ENCODE data around the gene PTAFR. TPM values are rescaled to one million over a fixed set of nuclear protein-coding genes. Genes with fewer than 3 reads are reported as not detected.

The PTAFR gene
- total RNA-seq, 1 donor from 2014 or later: 13.1 TPM

GRCh38 chr1:28099050-28099769 lies 77.3 kb downstream of the PTAFR start:
- Histone ChIP-seq H3K4me3 (no peak overlapping the region), H3K27me3 (no peaks in the 10 kb centered on the region), H3K27ac (no peak overlapping the region), H3K9me3 (no peaks in the 10 kb centered on the region), H3K36me3 (no peaks in the 10 kb centered on the region), H3K4me1 (no peaks in the 10 kb centered on the region)
- peak in 1 of 2 donors; percentile 34 for DNase-seq (ENCODE audit: low spot score in 2 of 2)
- TF ChIP-seq, protein P1, sequence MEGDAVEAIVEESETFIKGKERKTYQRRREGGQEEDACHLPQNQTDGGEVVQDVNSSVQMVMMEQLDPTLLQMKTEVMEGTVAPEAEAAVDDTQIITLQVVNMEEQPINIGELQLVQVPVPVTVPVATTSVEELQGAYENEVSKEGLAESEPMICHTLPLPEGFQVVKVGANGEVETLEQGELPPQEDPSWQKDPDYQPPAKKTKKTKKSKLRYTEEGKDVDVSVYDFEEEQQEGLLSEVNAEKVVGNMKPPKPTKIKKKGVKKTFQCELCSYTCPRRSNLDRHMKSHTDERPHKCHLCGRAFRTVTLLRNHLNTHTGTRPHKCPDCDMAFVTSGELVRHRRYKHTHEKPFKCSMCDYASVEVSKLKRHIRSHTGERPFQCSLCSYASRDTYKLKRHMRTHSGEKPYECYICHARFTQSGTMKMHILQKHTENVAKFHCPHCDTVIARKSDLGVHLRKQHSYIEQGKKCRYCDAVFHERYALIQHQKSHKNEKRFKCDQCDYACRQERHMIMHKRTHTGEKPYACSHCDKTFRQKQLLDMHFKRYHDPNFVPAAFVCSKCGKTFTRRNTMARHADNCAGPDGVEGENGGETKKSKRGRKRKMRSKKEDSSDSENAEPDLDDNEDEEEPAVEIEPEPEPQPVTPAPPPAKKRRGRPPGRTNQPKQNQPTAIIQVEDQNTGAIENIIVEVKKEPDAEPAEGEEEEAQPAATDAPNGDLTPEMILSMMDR (IDR thresholded peaks at IDR 0.05): no peak
- intact Hi-C loops (cut with DNase I): loop anchor here (10.0 kb wide), 1 partner anchor 106 kb away; no protein-coding TSS in a partner anchor

Other genes starting within 250 kb of the PTAFR start
- not detected for gene SMPDL3B, start 241.7 kb downstream of the PTAFR start, total RNA-seq
- 15.6 TPM for gene XKR8, start 216.7 kb downstream of the PTAFR start, total RNA-seq
- gene EYA3, start 88.1 kb downstream of the PTAFR start, total RNA-seq: 52.6 TPM
- 65.2 TPM for gene DNAJC8, start 56.3 kb upstream of the PTAFR start, total RNA-seq
- gene ATP5IF1, start 59.4 kb upstream of the PTAFR start, total RNA-seq: 220 TPM
- gene SESN2, start 82.8 kb upstream of the PTAFR start, total RNA-seq: 7.6 TPM
- 6.6 TPM for gene MED18, start 152.3 kb upstream of the PTAFR start, total RNA-seq
- 33.0 TPM for gene PHACTR4, start 193.1 kb upstream of the PTAFR start, total RNA-seq